HG03521 (cell line): Measurements from ENCODE around the gene ATP5F1E.
"Not testable (repeated sequence)": the region's sequence is repeated elsewhere in the genome, so short reads cannot be mapped to it uniquely, and the experiment has no call there.

Experiments used
- ATAC-seq: cut with Tn5 transposase; IDR thresholded peaks from one replicate; pipeline ENCODE4 v1.9.1; 2021; ENCODE audit warnings: mild to moderate bottlenecking, moderate library complexity; ENCODE audit not compliant: unreplicated experiment

The ATP5F1E gene

DNA sequence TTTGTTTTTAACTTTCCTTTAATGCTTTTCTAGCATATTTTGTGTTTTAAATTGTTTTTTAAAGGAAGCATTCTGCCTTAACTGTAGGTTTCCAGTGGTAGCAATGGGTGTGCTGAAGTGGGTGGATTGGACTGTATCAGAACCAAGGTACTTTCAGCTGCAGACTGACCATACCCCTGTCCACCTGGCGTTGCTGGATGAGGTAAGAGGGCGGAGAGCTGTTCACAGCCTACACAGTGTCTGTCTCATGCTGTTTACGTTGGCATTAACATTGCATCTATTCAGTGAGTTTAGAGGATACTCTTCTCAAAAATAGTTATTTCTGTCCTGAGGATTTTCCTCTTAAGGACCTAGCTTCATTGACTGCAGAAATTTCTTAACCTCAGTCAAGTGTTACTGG lies 39.2 kb downstream of the ATP5F1E start:
- ATAC-seq = no peak

DNA sequence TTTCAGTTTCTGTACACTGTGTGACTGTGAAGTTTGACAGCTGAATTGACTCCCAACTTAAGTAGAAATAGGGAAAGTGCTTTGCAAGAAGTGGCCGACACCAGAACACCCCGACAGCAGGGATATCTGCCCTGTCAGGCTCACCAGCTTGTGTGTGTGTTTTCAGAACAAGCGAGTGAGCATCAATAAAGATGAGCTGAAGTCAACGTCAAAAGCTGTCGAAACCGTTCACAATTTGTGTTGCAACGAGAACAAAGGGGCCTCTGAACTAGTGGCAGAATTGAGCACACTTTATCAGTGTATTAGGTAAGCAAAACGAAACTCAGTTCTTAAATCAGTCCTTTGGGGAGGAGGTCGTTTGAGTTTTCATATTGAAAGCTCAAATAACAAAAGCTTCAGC lies 40.4 kb downstream of the ATP5F1E start:
- no peak for ATAC-seq

- ATAC-seq = no peak
Observed at GRCh38 chr20:58990651-58991445, 41.3 kb downstream of the ATP5F1E start.

DNA sequence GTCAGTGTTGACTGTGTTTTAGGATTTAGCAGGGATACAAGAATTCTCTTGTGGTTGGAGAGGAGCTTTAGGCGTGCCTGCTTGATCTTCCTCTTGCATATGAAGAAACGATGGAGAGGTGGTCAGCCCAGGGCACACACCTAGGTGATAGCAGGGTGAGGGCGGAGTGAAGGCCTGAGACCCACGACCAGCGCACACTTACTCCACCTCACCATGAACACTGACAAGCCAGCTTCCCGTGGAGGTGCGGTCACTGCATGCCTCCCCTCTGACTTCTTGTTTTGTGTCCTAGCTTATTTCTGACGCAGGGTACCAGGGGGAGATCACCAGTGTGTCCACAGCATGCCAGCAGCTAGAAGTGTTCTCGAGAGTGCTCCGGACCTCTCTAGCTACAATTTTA lies 42.9 kb downstream of the ATP5F1E start:
- ATAC-seq = no peak

DNA sequence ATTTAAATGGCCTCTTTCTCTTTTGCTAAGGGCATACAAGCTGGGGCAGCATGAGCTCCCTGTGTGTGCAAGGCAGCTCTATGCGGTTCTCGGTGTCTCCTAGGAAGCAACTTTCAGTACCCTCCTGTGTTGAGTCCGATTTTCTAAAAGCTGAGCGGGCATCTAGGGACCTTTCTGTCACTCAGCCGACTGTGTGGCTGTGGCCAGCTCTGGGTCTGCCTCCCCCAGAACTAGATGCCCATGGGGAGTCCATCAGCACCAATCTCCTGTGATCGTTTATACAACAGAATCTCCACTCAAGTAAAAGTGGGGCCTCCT lies 43.6 kb downstream of the ATP5F1E start:
- ATAC-seq = no peak

GRCh38 chr20:58987790-58988564 lies 44.2 kb downstream of the ATP5F1E start:
- ATAC-seq = no peak

- no peak for ATAC-seq
Observed at GRCh38 chr20:58986968-58987517, 45.1 kb downstream of the ATP5F1E start.

DNA sequence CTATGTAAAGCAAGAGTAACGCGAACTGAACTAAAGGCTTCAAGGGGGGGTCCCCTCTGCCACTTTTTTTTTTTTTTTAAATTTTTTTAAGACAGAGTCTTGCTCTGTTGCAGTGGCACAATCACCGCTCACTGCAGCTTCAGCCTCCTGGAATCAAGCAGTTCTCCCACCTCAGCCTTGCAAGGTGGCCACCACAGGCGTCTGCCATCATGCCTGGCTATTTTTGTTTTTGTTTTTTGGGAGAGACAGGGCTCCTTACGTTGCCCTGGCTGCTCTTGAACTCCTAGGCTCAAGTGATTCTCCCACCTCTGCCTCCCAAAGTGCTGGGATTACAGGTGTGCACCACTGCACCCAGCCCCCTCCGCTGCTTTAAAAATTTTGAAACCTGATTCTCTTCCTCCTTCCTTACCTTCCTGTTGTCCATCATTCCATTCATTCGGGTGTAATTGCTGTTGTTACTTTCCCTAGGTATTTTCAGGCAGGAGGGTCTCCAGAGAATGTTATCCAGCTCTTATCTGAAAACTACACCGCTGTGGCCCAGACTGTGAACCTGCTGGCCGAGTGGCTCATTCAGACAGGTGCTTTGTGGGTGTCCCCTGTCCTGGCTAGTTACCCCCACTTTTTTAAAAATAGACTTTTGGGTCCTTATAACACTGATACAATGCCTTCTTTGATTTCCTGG lies 45.7 kb downstream of the ATP5F1E start:
- ATAC-seq = no peak

GRCh38 chr20:58985656-58986055 lies 46.5 kb downstream of the ATP5F1E start:
- ATAC-seq = no peak

GRCh38 chr20:58984691-58985090 lies 47.4 kb downstream of the ATP5F1E start:
- ATAC-seq = no peak

DNA sequence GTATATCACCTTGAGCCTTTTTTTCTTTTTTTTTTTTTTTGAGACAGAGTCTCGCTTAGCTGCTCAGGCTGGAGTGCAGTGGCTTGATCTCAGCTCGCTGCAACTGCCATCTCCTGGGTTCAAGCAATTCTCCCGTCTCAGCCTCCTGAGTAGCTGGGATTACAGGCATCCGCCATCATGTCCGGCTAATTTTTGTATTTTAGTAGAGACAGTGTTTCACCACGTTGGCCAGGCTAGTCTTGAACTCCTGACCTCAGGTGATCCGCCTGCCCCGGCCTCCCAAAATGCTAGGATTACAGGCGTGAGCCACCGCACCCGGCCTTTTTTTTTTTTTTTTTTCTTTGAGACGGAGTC lies 49.0 kb downstream of the ATP5F1E start:
- not testable (repeated sequence) for ATAC-seq

- no peak for ATAC-seq
Observed at GRCh38 chr20:58982406-58983114, 49.6 kb downstream of the ATP5F1E start.

DNA sequence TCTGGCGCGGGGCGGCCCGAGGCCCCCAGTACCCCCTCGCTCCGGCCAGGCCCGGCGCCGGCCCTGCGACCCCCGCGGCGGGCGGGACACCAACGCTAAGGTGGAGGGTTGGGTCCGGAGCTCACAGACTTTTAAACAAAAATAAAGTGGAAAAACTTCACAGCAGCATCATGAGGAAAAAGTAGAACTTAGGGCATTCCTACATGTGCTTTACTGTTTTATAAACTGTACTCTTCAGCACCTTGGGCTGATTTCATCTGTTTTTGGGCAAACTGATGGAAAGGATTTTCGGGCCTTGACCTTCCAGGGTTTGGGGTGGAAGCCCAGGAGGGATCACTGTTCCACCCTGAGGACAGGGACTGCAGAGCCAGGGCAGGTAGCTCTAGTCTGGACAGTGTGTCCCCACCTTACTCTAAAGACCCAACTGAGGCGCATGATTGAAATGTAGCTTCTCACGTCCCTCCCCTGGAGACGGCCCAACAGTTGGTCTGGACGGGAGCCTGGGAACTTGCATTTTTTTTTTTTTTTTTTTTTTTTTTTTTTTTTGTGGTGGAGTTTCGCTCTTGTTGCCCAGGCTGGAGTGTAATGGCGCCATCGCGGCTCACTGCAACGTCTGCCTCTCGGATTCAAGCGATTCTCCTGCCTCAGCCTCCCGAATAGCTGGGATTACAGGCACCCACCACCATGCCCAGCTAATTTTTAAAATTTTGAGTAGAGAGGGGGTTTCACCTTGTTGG lies 50.3 kb downstream of the ATP5F1E start:
- peak; percentile 4 for ATAC-seq

GRCh38 chr20:58980711-58981627 lies 51.2 kb downstream of the ATP5F1E start, which contains the start of gene NELFCD:
Gene NELFCD, plus strand, starts transcription at chr20:58981256. Its CDS starts 54 bp downstream, at chr20:58981310.
- ATAC-seq = peak; percentile 79

GRCh38 chr20:58978351-58979190 lies 53.6 kb downstream of the ATP5F1E start:
- no peak for ATAC-seq

DNA sequence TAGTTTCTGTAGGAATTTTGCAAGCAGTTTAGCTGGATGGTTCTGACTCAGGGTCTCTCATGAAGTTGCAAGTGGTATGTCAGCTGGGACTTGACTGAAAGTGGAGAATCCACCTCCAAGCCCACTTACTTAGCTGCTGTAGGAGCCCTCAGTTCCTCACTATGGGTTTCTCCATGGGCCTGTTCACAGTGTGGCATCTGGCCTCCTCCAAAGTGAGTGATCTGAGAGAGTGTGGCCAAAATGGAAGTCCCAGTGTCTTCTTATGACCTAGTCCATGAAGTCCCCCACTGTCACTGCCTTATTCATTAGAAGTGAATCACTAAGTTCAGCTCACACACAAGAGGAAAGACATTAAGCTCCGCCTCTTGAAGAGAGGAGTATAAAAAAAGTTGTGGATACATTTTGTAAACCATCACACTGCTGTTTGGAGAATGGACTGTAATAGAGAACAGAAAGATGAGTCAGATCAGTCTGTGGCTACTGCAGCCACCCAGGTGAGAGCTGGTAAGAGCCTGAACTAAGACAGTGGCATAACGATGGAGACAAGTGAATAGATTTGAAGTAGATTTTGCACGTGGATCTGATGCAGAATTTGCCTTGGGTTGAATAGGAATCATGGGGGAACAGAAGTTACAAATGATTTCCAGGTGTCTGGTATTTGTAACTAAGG lies 55.9 kb downstream of the ATP5F1E start:
- no peak for ATAC-seq
